Heart right ventricle (tissue), 16 donors: ENCODE data around the gene MYO1F. TPM values are rescaled to one million over a fixed set of nuclear protein-coding genes. Genes with fewer than 3 reads are reported as not detected.
A peak's percentile ranks its signal among the peaks of the same experiment; 100 is the strongest.
"Not testable (repeated sequence)": the region's sequence is repeated elsewhere in the genome, so short reads cannot be mapped to it uniquely, and the experiment has no call there.

Experiments used
- ATAC-seq, 8 donors: fragments of 200-7000 bp; cut with Tn5 transposase; one replicate each; pipeline ENCODE4 v1.9.1; 2020; ENCODE audit warnings: mild to moderate bottlenecking in 8 of 8, moderate library complexity in 8 of 8, moderate number of reproducible peaks in 1 of 8
- DNase-seq, 2 donors: peaks; one replicate each; pipeline ENCODE4 v3.0.0-alpha.2; 2020
- H3K27ac ChIP-seq, 10 donors: fragments of 200-600 bp; sonication (generic) in 2 of 10; one replicate each; pipeline versions ENCODE4 v1.5.0 to v1.8.0; 2020 to 2022; ENCODE audit warnings: mild to moderate bottlenecking in 3 of 10
- H3K27me3 ChIP-seq, 7 donors: fragments of 200-600 bp; one replicate each; pipeline ENCODE4 v1.8.0; 2021 to 2022; ENCODE audit warnings: mild to moderate bottlenecking in 2 of 7
- H3K36me3 ChIP-seq, 9 donors: fragments of 200-600 bp; sonication (generic) in 1 of 9; one replicate each; pipeline versions ENCODE4 v1.5.0 to v1.8.0; 2020 to 2022; ENCODE audit warnings: mild to moderate bottlenecking in 2 of 9
- H3K4me1 ChIP-seq, 9 donors: fragments of 200-600 bp; sonication (generic) in 1 of 9; one replicate each; pipeline versions ENCODE4 v1.5.0 to v1.8.0; 2020 to 2022; ENCODE audit warnings: mild to moderate bottlenecking in 4 of 9
- H3K4me3 ChIP-seq, 10 donors: fragments of 200-600 bp; sonication (generic) in 2 of 10; one replicate each; pipeline versions ENCODE4 v1.5.0 to v1.8.0; 2020 to 2022; ENCODE audit warnings: mild to moderate bottlenecking in 7 of 10, moderate library complexity in 2 of 10
- H3K9me3 ChIP-seq, 11 donors: fragments of 200-600 bp in 10 of 11; sonication (generic) in 2 of 11; one replicate each; pipeline versions ENCODE4 v1.5.0 to v1.8.0; 2013 to 2022; ENCODE audit warnings: mild to moderate bottlenecking in 2 of 11, control low read depth in 1 of 11, moderate library complexity in 1 of 11
- WGBS, 2 donors: extraction: QIAGEN DNeasy Blood & Tissue Kit; methylation state at CpG; one replicate each; pipeline ENCODE4 v1.1.7; 2013; ENCODE audit warnings: inconsistent platforms in 1 of 2; 5-methylcytosine and 5-hydroxymethylcytosine counted together
- intact Hi-C, 10 donors: fragments of 100-400 bp; cut with DNase I; formaldehyde crosslinking; loops; one replicate each; pipeline versions ENCODE4 v1.11.1 to v1.14.2; 2022
- polyA plus RNA-seq, 2 donors: library from polyadenylated mRNA; stranded (reverse); fragments of 200-250 nt; gene quantifications; one replicate each; pipeline ENCODE4 v1.2.3, GENCODE V29; 2013
- total RNA-seq, 10 donors: library from RNA; stranded (reverse); fragmentation: NEBNext Ultra II Directional in 3 of 10; extraction: Animal tissue kit (Norgen Biotek cat#: 25700) in 3 of 10; gene quantifications; one replicate each; pipeline versions ENCODE4 v1.2.1 to v1.2.4, GENCODE V29; 2021 to 2023
- TF ChIP-seq, protein P1 (sequence below), 9 donors: fragments of 200-600 bp; sonication (generic) in 2 of 9; IDR thresholded peaks; one replicate each; pipeline versions ENCODE4 v1.5.0 to v1.8.0; 2021 to 2022; ENCODE audit warnings: antibody characterized with exemption in 9 of 9, mild to moderate bottlenecking in 5 of 9, moderate library complexity in 1 of 9
- donor health status: Arrhythmogenic right ventricular cardiomyopathy.
- donor health status: ischemic (EF 13 %, LVEDD 7.1; RV severe dilation, severe dysfunction).
- donor health status: healthy with polysubstance abuse.
- donor health status: DM: no; HTN: yes; CAD: no.
- donor health status: DM: no; HTN: no; CAD: no.
- donor health status: ischemic (EF 25% LVEDD 6.9; RV normal size, moderate dysfunction).
- donor health status: ischemic (EF 25% LVEDD 5.7; RV mildly dilated, moderate dysfunction).
- donor health status: healthy.
- donor health status: DM: yes; HTN: yes; CAD: no.
- donor health status: Ischemic cardiomyopathy.
- donor health status: ischemic (EF 35%, LVEDD 5.7; RV mildly dilated, moderate dysfunction).
- donor health status: nonischemic (EF 11% LVEDD 7.7; RV severe dilation, severe dysfunction).
- donor health status: DM: yes; HTN: yes; CAD: no.
- donor health status: PGD.
- donor health status: ischemic (EF 29% LVEDD 5.4; RV normal size, mild dysfunction).
- donor health status: nonischemic (EF 23%, LVEDD 6.1; RV moderate dilation, normal function).

MYO1F gene
- total and polyA plus RNA-seq, 12 donors: 2.0 to 25.7 (median 6.5) TPM

DNA sequence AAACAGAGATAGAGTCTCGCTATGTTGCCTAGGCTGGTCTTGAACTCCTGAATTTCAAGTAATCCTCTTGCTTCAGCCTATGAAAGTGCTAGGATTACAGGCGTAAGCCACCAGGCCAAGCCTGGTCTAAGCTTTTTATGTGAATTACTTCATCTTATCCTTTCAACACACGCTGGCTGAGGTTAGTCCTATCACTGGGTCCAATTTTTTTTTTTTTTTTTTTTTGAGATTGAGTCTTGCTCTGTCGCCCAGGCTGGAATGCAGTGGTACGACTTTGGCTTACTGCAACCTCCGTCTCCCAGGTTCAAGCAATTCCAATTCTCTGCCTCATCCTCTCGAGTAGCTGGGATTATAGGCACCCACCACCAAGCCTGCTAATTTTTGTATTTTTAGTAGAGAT, 10.4 kb downstream of the MYO1F start:
- H3K4me3 ChIP-seq: no peak overlapping the region
- H3K36me3 ChIP-seq: peaks cover 0 to 8% (median 0%) of the 10 kb centered on the region in 9 donors
- TF ChIP-seq, protein P1, sequence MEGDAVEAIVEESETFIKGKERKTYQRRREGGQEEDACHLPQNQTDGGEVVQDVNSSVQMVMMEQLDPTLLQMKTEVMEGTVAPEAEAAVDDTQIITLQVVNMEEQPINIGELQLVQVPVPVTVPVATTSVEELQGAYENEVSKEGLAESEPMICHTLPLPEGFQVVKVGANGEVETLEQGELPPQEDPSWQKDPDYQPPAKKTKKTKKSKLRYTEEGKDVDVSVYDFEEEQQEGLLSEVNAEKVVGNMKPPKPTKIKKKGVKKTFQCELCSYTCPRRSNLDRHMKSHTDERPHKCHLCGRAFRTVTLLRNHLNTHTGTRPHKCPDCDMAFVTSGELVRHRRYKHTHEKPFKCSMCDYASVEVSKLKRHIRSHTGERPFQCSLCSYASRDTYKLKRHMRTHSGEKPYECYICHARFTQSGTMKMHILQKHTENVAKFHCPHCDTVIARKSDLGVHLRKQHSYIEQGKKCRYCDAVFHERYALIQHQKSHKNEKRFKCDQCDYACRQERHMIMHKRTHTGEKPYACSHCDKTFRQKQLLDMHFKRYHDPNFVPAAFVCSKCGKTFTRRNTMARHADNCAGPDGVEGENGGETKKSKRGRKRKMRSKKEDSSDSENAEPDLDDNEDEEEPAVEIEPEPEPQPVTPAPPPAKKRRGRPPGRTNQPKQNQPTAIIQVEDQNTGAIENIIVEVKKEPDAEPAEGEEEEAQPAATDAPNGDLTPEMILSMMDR (IDR thresholded peaks at IDR 0.05): no peak
- no peaks in the 10 kb centered on the region for H3K27me3 ChIP-seq
- no peak for ATAC-seq
- DNase-seq: no peak
- WGBS, 2 donors: 78 to 87% methylated on average over 7 of the region's 7 CpGs
- intact Hi-C loops: no loop called here
- H3K9me3 ChIP-seq: no peaks in the 10 kb centered on the region
- H3K4me1 ChIP-seq: peaks cover 0 to 89% (median 0%) of the 10 kb centered on the region in 9 donors
- peak overlapping the region in 2 of 10 donors; percentile 31 to 90 for H3K27ac ChIP-seq

DNA sequence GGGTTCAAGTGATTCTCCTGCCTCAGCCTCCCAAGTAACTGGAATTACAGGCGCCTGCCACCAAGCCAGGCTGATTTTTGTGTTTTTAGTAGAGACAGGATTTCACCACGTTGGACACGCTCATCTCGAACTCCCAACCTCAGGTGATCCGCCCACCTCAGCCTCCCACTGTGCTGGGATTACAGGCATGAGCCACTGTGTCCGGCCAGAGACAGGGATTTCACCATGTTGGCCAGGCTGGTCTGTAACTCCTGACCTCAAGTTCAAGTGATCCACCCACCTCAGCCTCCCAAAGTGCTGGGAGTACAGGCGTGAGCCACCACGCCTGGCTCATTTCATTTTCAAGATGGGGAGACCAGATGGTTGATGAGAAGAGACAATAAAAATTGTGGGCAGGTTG, 12.4 kb downstream of the MYO1F start:
- H3K9me3 ChIP-seq, intact Hi-C loops, DNase-seq, ATAC-seq, H3K36me3 ChIP-seq, H3K27me3 ChIP-seq: not testable (repeated sequence)
- H3K4me1 ChIP-seq: peaks cover 0 to 71% (median 0%) of the 10 kb centered on the region in 9 donors
- peak overlapping the region in 2 of 10 donors; percentile 22 to 84 for H3K27ac ChIP-seq
- 82 to 89% methylated on average over 8 of the region's 8 CpGs for WGBS, 2 donors
- H3K4me3 ChIP-seq: peak overlapping the region in 1 of 10 donors; percentile 12

DNA sequence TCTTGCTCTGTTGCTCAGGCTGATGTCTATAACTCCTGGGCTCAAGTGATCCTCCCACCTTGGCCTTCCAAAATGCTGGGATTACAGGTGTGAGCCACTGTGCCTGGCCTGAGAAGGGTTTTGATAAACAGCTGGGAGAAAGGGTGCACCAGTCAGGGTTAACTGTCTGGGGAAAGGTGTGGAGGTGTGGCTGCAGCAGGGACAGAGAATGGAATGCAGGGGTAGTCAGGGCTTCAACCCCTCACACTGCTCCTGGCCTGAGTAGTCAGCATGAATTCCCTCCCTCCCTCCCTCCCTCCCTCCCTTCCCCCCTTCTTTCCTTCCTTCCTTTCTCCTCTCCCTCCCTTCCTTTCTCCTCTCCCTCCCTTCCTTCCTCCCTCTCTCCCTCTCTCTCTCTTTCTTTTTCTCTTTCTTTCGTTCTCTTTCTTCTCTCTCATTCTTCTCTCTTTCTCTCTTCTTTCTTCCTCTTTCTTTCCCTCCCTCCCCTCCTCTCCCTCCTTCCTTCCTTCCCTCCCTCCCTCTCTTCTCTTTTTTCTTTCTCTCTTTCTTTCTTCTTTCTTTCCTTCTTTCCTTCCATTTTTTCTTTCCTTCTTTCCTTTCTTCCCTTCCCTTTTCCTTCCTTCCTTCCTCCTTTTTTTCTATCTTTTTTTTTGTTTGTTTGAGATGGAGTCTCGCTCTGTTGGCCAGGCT, 16.0 kb downstream of the MYO1F start:
- TF ChIP-seq, protein P1 (IDR thresholded peaks at IDR 0.05): no peak
- 55 to 65% methylated on average over 2 of the region's 2 CpGs for WGBS, 2 donors
- H3K4me3 ChIP-seq: no peak overlapping the region
- peaks cover 0 to 48% (median 0%) of the 10 kb centered on the region in 9 donors for H3K4me1 ChIP-seq
- H3K36me3 ChIP-seq: peaks cover 0 to 16% (median 0%) of the 10 kb centered on the region in 9 donors
- H3K9me3 ChIP-seq: no peaks in the 10 kb centered on the region
- ATAC-seq: no peak
- DNase-seq: no peak
- no peak overlapping the region for H3K27ac ChIP-seq
- intact Hi-C loops: no loop called here
- H3K27me3 ChIP-seq: no peaks in the 10 kb centered on the region

DNA sequence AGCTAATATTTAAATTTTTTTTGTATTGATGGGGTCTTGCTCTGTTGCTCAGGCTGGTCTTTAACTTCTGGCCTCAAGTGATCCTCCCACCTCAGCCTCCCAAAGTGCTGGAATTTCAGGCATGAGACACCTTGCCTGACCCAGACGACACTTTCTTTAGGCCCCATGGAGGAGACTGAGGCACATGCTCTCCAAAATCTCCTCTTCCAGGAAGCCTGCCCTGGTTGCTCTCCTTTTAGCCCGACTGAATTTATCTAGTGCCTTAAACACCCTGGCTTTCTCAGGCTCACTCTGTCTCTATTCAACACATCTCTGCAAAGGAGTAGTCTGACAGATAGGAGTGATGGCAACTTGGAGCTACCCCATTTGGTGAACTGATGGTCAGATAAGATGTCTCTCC, 18.9 kb downstream of the MYO1F start:
- Histone ChIP-seq H3K9me3 (no peaks in the 10 kb centered on the region), H3K4me1 (peaks cover 0 to 20% (median 0%) of the 10 kb centered on the region in 9 donors), H3K27me3 (no peaks in the 10 kb centered on the region), H3K36me3 (peaks cover 0 to 33% (median 0%) of the 10 kb centered on the region in 9 donors), H3K4me3 (no peak overlapping the region), H3K27ac (peak overlapping the region in 1 of 10 donors; percentile 23)
- ATAC-seq (no peak), DNase-seq (no peak)
- intact Hi-C loops: no loop called here
- WGBS, 2 donors: 59 to 63% methylated on average over 2 of the region's 2 CpGs
- TF ChIP-seq, protein P1 (IDR thresholded peaks at IDR 0.05): no peak

DNA sequence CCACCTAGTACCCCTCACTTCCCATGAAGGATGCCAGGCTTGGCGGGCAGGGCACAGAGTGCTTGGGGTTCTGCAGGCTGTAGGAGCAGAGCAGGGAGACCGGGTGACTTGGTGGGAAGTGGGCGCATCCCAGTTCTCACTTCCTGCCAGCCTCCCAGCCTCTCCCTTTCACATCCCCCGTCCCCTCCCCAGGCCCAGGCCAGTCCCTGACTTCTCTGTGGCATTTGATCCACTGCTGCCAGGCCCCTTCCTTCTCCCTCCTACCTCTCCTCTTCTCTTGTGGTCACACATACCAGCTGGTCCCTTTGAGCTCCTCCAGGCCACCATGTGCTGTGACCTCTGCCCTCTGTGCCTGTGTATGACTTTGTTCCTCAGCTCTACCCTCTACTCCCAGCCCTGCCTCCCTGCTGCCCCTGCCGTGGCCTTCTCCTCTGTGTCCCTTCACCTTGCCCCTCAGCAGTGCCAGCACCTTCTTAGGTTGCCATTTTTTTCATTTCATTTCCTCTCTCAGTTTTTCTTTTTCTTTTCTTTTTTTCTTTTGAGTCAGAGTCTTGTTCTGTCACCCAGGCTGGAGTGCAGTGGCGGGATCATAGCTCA, 19.5 kb downstream of the MYO1F start:
- intact Hi-C loops: no loop called here
- ATAC-seq (peak in 4 of 8 donors; percentile 25 to 39 (median 32)), DNase-seq (no peak)
- Histone ChIP-seq H3K36me3 (peaks cover 0 to 36% (median 0%) of the 10 kb centered on the region in 9 donors), H3K27ac (peak overlapping the region in 1 of 10 donors; percentile 23), H3K4me1 (peaks cover 0 to 19% (median 0%) of the 10 kb centered on the region in 9 donors), H3K27me3 (no peaks in the 10 kb centered on the region), H3K4me3 (no peak overlapping the region), H3K9me3 (no peaks in the 10 kb centered on the region)
- WGBS, 2 donors: 69 to 74% methylated on average over 6 of the region's 6 CpGs
- TF ChIP-seq, protein P1 (IDR thresholded peaks at IDR 0.05): no peak

DNA sequence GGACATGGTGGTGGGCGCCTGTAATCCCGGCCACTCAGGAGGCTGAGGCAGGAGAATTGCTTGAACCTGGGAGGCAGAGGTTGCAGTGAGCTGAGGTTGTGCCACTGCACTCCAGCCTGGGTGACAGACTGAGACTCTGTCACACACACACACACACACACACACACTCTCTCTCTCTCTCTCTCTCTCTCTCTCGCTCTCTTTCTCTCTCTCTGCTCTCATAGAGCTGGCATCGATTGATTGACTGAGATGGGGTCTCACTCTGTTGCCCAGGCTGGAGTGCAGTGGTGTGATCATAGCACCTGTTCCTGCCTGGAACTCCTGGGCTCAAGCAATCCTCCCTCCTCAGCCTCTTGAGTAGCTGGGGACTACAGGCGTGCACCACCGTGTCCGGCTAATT, 23.5 kb downstream of the MYO1F start:
- ATAC-seq, H3K9me3 ChIP-seq, H3K27me3 ChIP-seq, DNase-seq, H3K27ac ChIP-seq, H3K4me3 ChIP-seq, intact Hi-C loops: not testable (repeated sequence)
- H3K4me1 ChIP-seq: peaks cover 0 to 11% (median 0%) of the 10 kb centered on the region in 9 donors
- H3K36me3 ChIP-seq: peaks cover 0 to 66% (median 0%) of the 10 kb centered on the region in 9 donors
- 96% methylated on average over 7 of the region's 7 CpGs for WGBS, 2 donors
